IMR-90 (cell line): ENCODE measurements around the gene WWC1. TPM values are rescaled to one million over a fixed set of nuclear protein-coding genes. Genes with fewer than 3 reads are reported as not detected.

ENCODE experiments used
- ATAC-seq: fragments of 200-7000 bp; cut with Tn5 transposase; 2 replicates; pipeline ENCODE4 v1.9.1; 2020; ENCODE audit warnings: low read depth, mild to moderate bottlenecking, moderate library complexity
- BruUV-seq: library from RNA; stranded (reverse); fragments of 400-500 nt; replicated peaks from 2 replicates; lab custom pipeline; 2021; lab: Mats Ljungman, UMichigan
- CTCF ChIA-PET: fragments of 300-600 bp; formaldehyde crosslinking; extraction: SDS; loops from one replicate; lab custom pipeline; 2021; ENCODE audit warnings: antibody characterized with exemption; lab: Yijun Ruan, JAX
- POLR2A ChIA-PET: fragments of 300-600 bp; sonication (Branson Sonifier 250); formaldehyde crosslinking; loops from one replicate; lab custom pipeline; 2022; ENCODE audit warnings: antibody characterized with exemption; ENCODE audit not compliant: unreplicated experiment; lab: Charles Lee
- DNase-seq: peaks from one replicate; pipeline ENCODE4 v3.0.0; 2013
- H2AFZ ChIP-seq: replicated peaks from 2 replicates; pipeline ENCODE3; 2013; ENCODE audit warnings: low read length, mild to moderate bottlenecking; ENCODE audit not compliant: poor library complexity
- H2AK5ac ChIP-seq: 2 replicates; pipeline ENCODE4 v1.6.1; 2013; ENCODE audit warnings: low read depth, low read length, inconsistent platforms
- H2AK9ac ChIP-seq: replicated peaks from 2 replicates; pipeline ENCODE3; 2013; ENCODE audit warnings: mild to moderate bottlenecking, low read depth, low read length, moderate library complexity; ENCODE audit not compliant: poor library complexity
- H2BK120ac ChIP-seq: 2 replicates; pipeline ENCODE4 v1.6.1; 2013; ENCODE audit warnings: low read depth, low read length, inconsistent platforms
- H2BK15ac ChIP-seq: 3 replicates; pipeline ENCODE4 v1.6.1; 2013; ENCODE audit warnings: low read depth, low read length, inconsistent platforms
- H2BK20ac ChIP-seq: 2 replicates; pipeline ENCODE4 v1.6.1; 2013; ENCODE audit warnings: low read depth, mild to moderate bottlenecking, inconsistent platforms, low read length, moderate library complexity
- H2BK5ac ChIP-seq: 2 replicates; pipeline ENCODE4 v1.6.1; 2013; ENCODE audit warnings: mild to moderate bottlenecking, low read depth, low read length, inconsistent platforms; ENCODE audit not compliant: poor library complexity, severe bottlenecking
- H3K14ac ChIP-seq: replicated peaks from 2 replicates; pipeline ENCODE4 v1.6.1; 2013; ENCODE audit warnings: low read depth, low read length, inconsistent platforms
- H3K18ac ChIP-seq: 2 replicates; pipeline ENCODE4 v1.6.1; 2013; ENCODE audit warnings: low read depth, low read length, control low read depth
- H3K23ac ChIP-seq: 2 replicates; pipeline ENCODE4 v1.6.1; 2013; ENCODE audit warnings: low read depth, low read length, inconsistent platforms
- H3K27ac ChIP-seq: 2 replicates; pipeline ENCODE4 v1.5.1; 2013; ENCODE audit warnings: mild to moderate bottlenecking, control low read depth, low read length; ENCODE audit not compliant: insufficient read depth
- H3K27me3 ChIP-seq: 2 replicates; pipeline ENCODE4 v1.6.1; 2013; ENCODE audit warnings: low read length; ENCODE audit not compliant: control insufficient read depth, insufficient read depth
- H3K36me3 ChIP-seq: 2 replicates; pipeline ENCODE4 v1.6.1; 2013; ENCODE audit warnings: low read length, mixed read lengths; ENCODE audit not compliant: control insufficient read depth, insufficient read depth
- H3K4ac ChIP-seq: 2 replicates; pipeline ENCODE4 v1.6.1; 2013; ENCODE audit warnings: low read depth, low read length, inconsistent platforms
- H3K4me1 ChIP-seq: 2 replicates; pipeline ENCODE4 v1.6.1; 2013; ENCODE audit warnings: low read length, mixed read lengths; ENCODE audit not compliant: control insufficient read depth, insufficient read depth
- H3K4me2 ChIP-seq: 2 replicates; pipeline ENCODE4 v1.6.1; 2013; ENCODE audit warnings: low read depth, mild to moderate bottlenecking, control low read depth, low read length, moderate library complexity
- H3K4me3 ChIP-seq: 2 replicates; pipeline ENCODE4 v1.5.1; 2013; ENCODE audit warnings: low read depth, mild to moderate bottlenecking, control low read depth, low read length, moderate library complexity; ENCODE audit not compliant: insufficient read depth
- H3K56ac ChIP-seq: 2 replicates; pipeline ENCODE4 v1.6.1; 2013; ENCODE audit warnings: low read length, inconsistent platforms; ENCODE audit not compliant: insufficient read depth; ENCODE audit errors: extremely low read depth
- H3K79me1 ChIP-seq, 2 experiments: 2 replicates each; pipeline ENCODE4 v1.6.1; 2013; ENCODE audit warnings: low read length in 2 of 2, inconsistent platforms in 1 of 2, low read depth in 1 of 2
- H3K9ac ChIP-seq: 2 replicates; pipeline ENCODE4 v1.6.1; 2013; ENCODE audit warnings: low read depth, low read length, control low read depth
- H3K9me1 ChIP-seq: 2 replicates; pipeline ENCODE4 v1.6.1; 2013; ENCODE audit warnings: low read length, inconsistent platforms; ENCODE audit not compliant: insufficient read depth
- H3K9me3 ChIP-seq: 2 replicates; pipeline ENCODE4 v1.6.1; 2013; ENCODE audit warnings: low read length; ENCODE audit not compliant: control insufficient read depth, insufficient read depth
- H4K20me1 ChIP-seq: 2 replicates; pipeline ENCODE4 v1.6.1; 2013; ENCODE audit warnings: low read length, inconsistent platforms; ENCODE audit not compliant: insufficient read depth
- H4K5ac ChIP-seq: 2 replicates; pipeline ENCODE4 v1.6.1; 2013; ENCODE audit warnings: mild to moderate bottlenecking, low read depth, low read length, control low read depth
- H4K8ac ChIP-seq, 2 experiments: 2 replicates each; pipeline ENCODE4 v1.6.1; 2013; ENCODE audit warnings: low read depth in 2 of 2, low read length in 2 of 2, control low read depth in 1 of 2, inconsistent platforms in 1 of 2
- H4K91ac ChIP-seq: 2 replicates; pipeline ENCODE4 v1.6.1; 2013; ENCODE audit warnings: low read depth, low read length, inconsistent platforms; ENCODE audit not compliant: insufficient read depth
- BHLHE40 ChIP-seq: fragments of 150-350 bp; IDR thresholded peaks from 2 replicates; pipeline ENCODE4 v1.6.1; 2016; ENCODE audit warnings: mild to moderate bottlenecking, low read depth, low read length
- CEBPB ChIP-seq: IDR thresholded peaks from 2 replicates; pipeline ENCODE4 v1.6.1; 2012; ENCODE audit warnings: low read depth, low read length, improper control_type of control experiment
- CHD1 ChIP-seq: IDR thresholded peaks from 2 replicates; pipeline ENCODE4 v1.6.1; 2012; ENCODE audit warnings: low read depth, low read length, improper control_type of control experiment
- FOS ChIP-seq: fragments of 150-350 bp; IDR thresholded peaks from 2 replicates; pipeline ENCODE4 v1.6.1; 2016; ENCODE audit warnings: low read depth, low read length
- MAFK ChIP-seq: IDR thresholded peaks from 2 replicates; pipeline ENCODE4 v1.6.1; 2012; ENCODE audit warnings: low read depth, low read length, improper control_type of control experiment
- MAZ ChIP-seq: IDR thresholded peaks from 2 replicates; pipeline ENCODE4 v1.6.1; 2012; ENCODE audit warnings: low read depth, mild to moderate bottlenecking, low read length, improper control_type of control experiment, moderate library complexity, borderline replicate concordance
- MXI1 ChIP-seq: IDR thresholded peaks from 2 replicates; pipeline ENCODE4 v1.6.1; 2012; ENCODE audit warnings: low read depth, mild to moderate bottlenecking, low read length, moderate library complexity, borderline replicate concordance
- NFE2L2 ChIP-seq: fragments of 150-350 bp; IDR thresholded peaks from 2 replicates; pipeline ENCODE4 v1.6.1; 2016; ENCODE audit warnings: low read depth, mild to moderate bottlenecking, low read length
- POLR2A ChIP-seq: IDR thresholded peaks from 2 replicates; pipeline ENCODE4 v1.6.1; 2012; ENCODE audit warnings: mild to moderate bottlenecking, low read depth, low read length
- RAD21 ChIP-seq: IDR thresholded peaks from 2 replicates; pipeline ENCODE4 v1.6.1; 2012; ENCODE audit warnings: low read length, improper control_type of control experiment
- RCOR1 ChIP-seq: IDR thresholded peaks from 2 replicates; pipeline ENCODE4 v1.6.1; 2012; ENCODE audit warnings: mild to moderate bottlenecking, low read length, improper control_type of control experiment; ENCODE audit not compliant: insufficient replicate concordance
- RFX5 ChIP-seq: IDR thresholded peaks from 2 replicates; pipeline ENCODE4 v1.8.0; 2012; ENCODE audit warnings: low read depth, mild to moderate bottlenecking, low read length, moderate library complexity
- SMC3 ChIP-seq: fragments of 150-350 bp; IDR thresholded peaks from 2 replicates; pipeline ENCODE4 v1.6.1; 2016; ENCODE audit warnings: low read depth, mild to moderate bottlenecking, antibody characterized with exemption, low read length, moderate library complexity
- WGBS, 2 experiments: methylation state at CpG; one replicate each; pipeline versions ENCODE4 v1.1.5 to v1.1.7; 2013; ENCODE audit warnings: missing lambda C conversion rate in 2 of 2; ENCODE audit not compliant: insufficient read length in 1 of 2; ENCODE audit errors: extremely low coverage in 2 of 2; 5-methylcytosine and 5-hydroxymethylcytosine counted together
- dilution Hi-C: fragments of 300-500 bp; cut with HindIII; formaldehyde crosslinking; loops from one replicate; pipeline ENCODE4 v1.14.3; 2018; ENCODE audit warnings: low sequenced_read_pairs; ENCODE audit not compliant: unreplicated experiment
- in situ Hi-C: fragments of 300-500 bp; cut with MboI; formaldehyde crosslinking; loops from 3 replicates; pipeline ENCODE4 v1.14.3; 2019; ENCODE audit warnings: low sequenced_read_pairs, inconsistent platforms, mixed read lengths
- intact Hi-C: fragments of 100-400 bp; cut with micrococcal nuclease; formaldehyde crosslinking; loops from 2 replicates; pipeline ENCODE4 v1.10.0; 2022
- polyA plus RNA-seq, 3 experiments: library from polyadenylated mRNA; depleted of rRNA; stranded (reverse); fragments of >200 nt; gene quantifications; 2 replicates each; pipeline ENCODE4 v1.2.3, GENCODE V29; 2012; ENCODE audit warnings: low replicate concordance in 1 of 3
- total RNA-seq: library from RNA; depleted of rRNA; stranded (reverse); fragments of >200 nt; gene quantifications from 2 replicates; pipeline ENCODE4 v1.2.3, GENCODE V29; 2012
- TF ChIP-seq, protein P1 (sequence below): conservative IDR thresholded peaks from 2 replicates; pipeline ENCODE4 v1.5.1; 2012; ENCODE audit warnings: mild to moderate bottlenecking, low read depth, low read length, improper control_type of control experiment
- TF ChIP-seq, protein P2 (sequence below): fragments of 150-350 bp; IDR thresholded peaks from 2 replicates; pipeline ENCODE4 v1.6.1; 2016; ENCODE audit warnings: low read depth, mild to moderate bottlenecking, low read length, moderate library complexity, borderline replicate concordance
- TF ChIP-seq, protein P3 (sequence below): fragments of 150-350 bp; IDR thresholded peaks from 2 replicates; pipeline ENCODE4 v1.6.1; 2017; ENCODE audit warnings: mild to moderate bottlenecking, antibody characterized with exemption, low read length, low read depth

Gene WWC1
- total and polyA plus RNA-seq, 2 of the 4 experiments (the other 2 are of a cell fraction) = 9.1 to 10.3 TPM

DNA sequence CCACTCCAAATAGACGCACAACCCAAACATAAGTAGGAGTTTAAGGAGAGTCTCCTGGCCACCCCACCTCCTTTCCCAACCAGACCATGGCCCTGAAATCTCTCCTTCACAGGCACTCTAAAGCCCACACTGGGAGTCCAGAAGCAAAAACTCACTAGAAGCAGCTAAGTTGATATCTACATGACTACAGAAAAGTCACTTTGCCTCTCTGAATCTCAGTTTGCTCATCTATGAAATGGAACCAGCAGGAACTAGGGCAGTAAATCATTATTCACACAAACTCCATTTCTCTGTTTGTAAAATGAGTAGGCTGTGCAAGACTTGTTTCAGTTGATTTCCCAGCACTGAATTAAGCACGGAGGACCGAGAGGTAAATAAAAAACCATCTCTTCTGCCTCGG lies 4.1 kb upstream of the WWC1 start:
- Histone ChIP-seq H3K4me3 (no peak overlapping the region), H4K8ac (no peak overlapping the region), H4K5ac (no peak overlapping the region), H2BK20ac (no peak overlapping the region), H2BK15ac (no peak overlapping the region), H2AK5ac (no peak overlapping the region), H3K9ac (no peak overlapping the region), H3K9me3 (peaks cover 8% of the 10 kb centered on the region), H3K79me1 (no peaks in the 10 kb centered on the region), H3K27me3 (peaks cover 6% of the 10 kb centered on the region), H3K4ac (no peak overlapping the region), H3K14ac (no peak overlapping the region), H2AFZ (no peak overlapping the region), H3K9me1 (no peaks in the 10 kb centered on the region), H2BK120ac (no peak overlapping the region), H3K36me3 (no peaks in the 10 kb centered on the region), H3K4me2 (no peak overlapping the region), H4K91ac (no peak overlapping the region), H4K20me1 (no peaks in the 10 kb centered on the region), H3K23ac (no peak overlapping the region), H3K4me1 (no peaks in the 10 kb centered on the region), H2AK9ac (no peak overlapping the region), H3K27ac (no peak overlapping the region), H3K18ac (no peak overlapping the region), H3K56ac (no peak overlapping the region), H2BK5ac (no peak overlapping the region)
- DNase-seq (no peak), ATAC-seq (no peak)
- TF ChIP-seq SMC3 (no peak), RFX5 (no peak), FOS (no peak), BHLHE40 (no peak), POLR2A (no peak), MAFK (no peak), CEBPB (no peak), MAZ (no peak), RCOR1 (no peak), CHD1 (no peak), MXI1 (no peak), RAD21 (no peak), NFE2L2 (no peak)
- TF ChIP-seq, protein P1, sequence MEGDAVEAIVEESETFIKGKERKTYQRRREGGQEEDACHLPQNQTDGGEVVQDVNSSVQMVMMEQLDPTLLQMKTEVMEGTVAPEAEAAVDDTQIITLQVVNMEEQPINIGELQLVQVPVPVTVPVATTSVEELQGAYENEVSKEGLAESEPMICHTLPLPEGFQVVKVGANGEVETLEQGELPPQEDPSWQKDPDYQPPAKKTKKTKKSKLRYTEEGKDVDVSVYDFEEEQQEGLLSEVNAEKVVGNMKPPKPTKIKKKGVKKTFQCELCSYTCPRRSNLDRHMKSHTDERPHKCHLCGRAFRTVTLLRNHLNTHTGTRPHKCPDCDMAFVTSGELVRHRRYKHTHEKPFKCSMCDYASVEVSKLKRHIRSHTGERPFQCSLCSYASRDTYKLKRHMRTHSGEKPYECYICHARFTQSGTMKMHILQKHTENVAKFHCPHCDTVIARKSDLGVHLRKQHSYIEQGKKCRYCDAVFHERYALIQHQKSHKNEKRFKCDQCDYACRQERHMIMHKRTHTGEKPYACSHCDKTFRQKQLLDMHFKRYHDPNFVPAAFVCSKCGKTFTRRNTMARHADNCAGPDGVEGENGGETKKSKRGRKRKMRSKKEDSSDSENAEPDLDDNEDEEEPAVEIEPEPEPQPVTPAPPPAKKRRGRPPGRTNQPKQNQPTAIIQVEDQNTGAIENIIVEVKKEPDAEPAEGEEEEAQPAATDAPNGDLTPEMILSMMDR = no peak
- TF ChIP-seq, protein P2, sequence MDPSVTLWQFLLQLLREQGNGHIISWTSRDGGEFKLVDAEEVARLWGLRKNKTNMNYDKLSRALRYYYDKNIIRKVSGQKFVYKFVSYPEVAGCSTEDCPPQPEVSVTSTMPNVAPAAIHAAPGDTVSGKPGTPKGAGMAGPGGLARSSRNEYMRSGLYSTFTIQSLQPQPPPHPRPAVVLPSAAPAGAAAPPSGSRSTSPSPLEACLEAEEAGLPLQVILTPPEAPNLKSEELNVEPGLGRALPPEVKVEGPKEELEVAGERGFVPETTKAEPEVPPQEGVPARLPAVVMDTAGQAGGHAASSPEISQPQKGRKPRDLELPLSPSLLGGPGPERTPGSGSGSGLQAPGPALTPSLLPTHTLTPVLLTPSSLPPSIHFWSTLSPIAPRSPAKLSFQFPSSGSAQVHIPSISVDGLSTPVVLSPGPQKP = no peak
- TF ChIP-seq, protein P3, sequence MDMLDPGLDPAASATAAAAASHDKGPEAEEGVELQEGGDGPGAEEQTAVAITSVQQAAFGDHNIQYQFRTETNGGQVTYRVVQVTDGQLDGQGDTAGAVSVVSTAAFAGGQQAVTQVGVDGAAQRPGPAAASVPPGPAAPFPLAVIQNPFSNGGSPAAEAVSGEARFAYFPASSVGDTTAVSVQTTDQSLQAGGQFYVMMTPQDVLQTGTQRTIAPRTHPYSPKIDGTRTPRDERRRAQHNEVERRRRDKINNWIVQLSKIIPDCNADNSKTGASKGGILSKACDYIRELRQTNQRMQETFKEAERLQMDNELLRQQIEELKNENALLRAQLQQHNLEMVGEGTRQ = no peak
- no TSS peak for BruUV-seq
- ChIA-PET POLR2A (no interaction called here), CTCF (no interaction called here)
- no CpG with 5 or more reads among the region's 4 CpGs for WGBS, 2 experiments
- in situ Hi-C loops (loop anchor here (25.0 kb wide), 1 partner anchor 150 kb away; no protein-coding TSS in a partner anchor), intact Hi-C loops (no loop called here), dilution Hi-C loops (no loop called here)
